Measurements from ENCODE around the gene PRDM5.

The PRDM5 gene

GRCh38 chr4:120915336-120915735, 7.2 kb downstream of the PRDM5 start:
- TF ChIP-seq SIN3A (IDR thresholded peaks at IDR 0.05; ENCODE audit: borderline replicate concordance, insufficient read depth, low read length) = no peak
- TF ChIP-seq POLR2AphosphoS5 (IDR thresholded peaks at IDR 0.05; ENCODE audit: low read depth, low read length) = no peak
- no peak for TF ChIP-seq FOXP2 (optimal IDR thresholded peaks at IDR 0.05; ENCODE audit: borderline replicate concordance, extremely low read depth, extremely low read length, insufficient read depth)
- no peak for TF ChIP-seq REST (IDR thresholded peaks at IDR 0.05; ENCODE audit: insufficient read depth in 1 of 2, low read depth in 2 of 2, low read length in 2 of 2)
- TF ChIP-seq TAF1 (IDR thresholded peaks at IDR 0.05; ENCODE audit: borderline replicate concordance, insufficient read depth, low read length) = no peak

- TF ChIP-seq SIN3A (IDR thresholded peaks at IDR 0.05; ENCODE audit: borderline replicate concordance, insufficient read depth, low read length) (no peak), TAF1 (IDR thresholded peaks at IDR 0.05; ENCODE audit: borderline replicate concordance, insufficient read depth, low read length) (no peak), POLR2AphosphoS5 (IDR thresholded peaks at IDR 0.05; ENCODE audit: low read depth, low read length) (no peak)
These were observed 19.1 kb downstream of the PRDM5 start for GRCh38 chr4:120903419-120903818.

GRCh38 chr4:120902925-120903324, 19.6 kb downstream of the PRDM5 start:
- no peak for TF ChIP-seq POLR2AphosphoS5 (IDR thresholded peaks at IDR 0.05; ENCODE audit: low read depth, low read length)
- no peak for TF ChIP-seq FOXP2 (optimal IDR thresholded peaks at IDR 0.05; ENCODE audit: borderline replicate concordance, extremely low read depth, extremely low read length, insufficient read depth)
- no peak for TF ChIP-seq TAF1 (IDR thresholded peaks at IDR 0.05; ENCODE audit: borderline replicate concordance, insufficient read depth, low read length)
- TF ChIP-seq REST (IDR thresholded peaks at IDR 0.05; ENCODE audit: insufficient read depth in 1 of 2, low read depth in 2 of 2, low read length in 2 of 2) = no peak
- no peak for TF ChIP-seq SIN3A (IDR thresholded peaks at IDR 0.05; ENCODE audit: borderline replicate concordance, insufficient read depth, low read length)

- TF ChIP-seq POLR2AphosphoS5 (IDR thresholded peaks at IDR 0.05; ENCODE audit: low read depth, low read length) (no peak), SIN3A (IDR thresholded peaks at IDR 0.05; ENCODE audit: borderline replicate concordance, insufficient read depth, low read length) (no peak), REST (IDR thresholded peaks at IDR 0.05; ENCODE audit: insufficient read depth in 1 of 2, low read depth in 2 of 2, low read length in 2 of 2) (no peak)
These were observed 20.8 kb downstream of the PRDM5 start for GRCh38 chr4:120901731-120902130.

- no peak for TF ChIP-seq FOXP2 (optimal IDR thresholded peaks at IDR 0.05; ENCODE audit: borderline replicate concordance, extremely low read depth, extremely low read length, insufficient read depth)
- TF ChIP-seq TAF1 (IDR thresholded peaks at IDR 0.05; ENCODE audit: borderline replicate concordance, insufficient read depth, low read length) = no peak
- TF ChIP-seq REST (IDR thresholded peaks at IDR 0.05; ENCODE audit: insufficient read depth in 1 of 2, low read depth in 2 of 2, low read length in 2 of 2) = no peak
- no peak for TF ChIP-seq POLR2AphosphoS5 (IDR thresholded peaks at IDR 0.05; ENCODE audit: low read depth, low read length)
- no peak for TF ChIP-seq SIN3A (IDR thresholded peaks at IDR 0.05; ENCODE audit: borderline replicate concordance, insufficient read depth, low read length)
These were observed 24.4 kb downstream of the PRDM5 start for GRCh38 chr4:120897981-120898719.
